IMR-90 (cell line): ENCODE data around the gene NOP16. TPM values are rescaled to one million over a fixed set of nuclear protein-coding genes. Genes with fewer than 3 reads are reported as not detected.

Experiments
- ATAC-seq: fragments of 200-7000 bp; cut with Tn5 transposase; 2 replicates; pipeline ENCODE4 v1.9.1; 2020; ENCODE audit warnings: low read depth, mild to moderate bottlenecking, moderate library complexity
- BruUV-seq: library from RNA; stranded (reverse); fragments of 400-500 nt; replicated peaks from 2 replicates; lab custom pipeline; 2021; lab: Mats Ljungman, UMichigan
- CTCF ChIA-PET: fragments of 300-600 bp; formaldehyde crosslinking; extraction: SDS; loops from one replicate; lab custom pipeline; 2021; ENCODE audit warnings: antibody characterized with exemption; lab: Yijun Ruan, JAX
- POLR2A ChIA-PET: fragments of 300-600 bp; sonication (Branson Sonifier 250); formaldehyde crosslinking; loops from one replicate; lab custom pipeline; 2022; ENCODE audit warnings: antibody characterized with exemption; ENCODE audit not compliant: unreplicated experiment; lab: Charles Lee
- DNase-seq: peaks from one replicate; pipeline ENCODE4 v3.0.0; 2013
- H2AFZ ChIP-seq: replicated peaks from 2 replicates; pipeline ENCODE3; 2013; ENCODE audit warnings: low read length, mild to moderate bottlenecking; ENCODE audit not compliant: poor library complexity
- H2AK5ac ChIP-seq: 2 replicates; pipeline ENCODE4 v1.6.1; 2013; ENCODE audit warnings: low read depth, low read length, inconsistent platforms
- H2AK9ac ChIP-seq: replicated peaks from 2 replicates; pipeline ENCODE3; 2013; ENCODE audit warnings: mild to moderate bottlenecking, low read depth, low read length, moderate library complexity; ENCODE audit not compliant: poor library complexity
- H2BK120ac ChIP-seq: 2 replicates; pipeline ENCODE4 v1.6.1; 2013; ENCODE audit warnings: low read depth, low read length, inconsistent platforms
- H2BK15ac ChIP-seq: 3 replicates; pipeline ENCODE4 v1.6.1; 2013; ENCODE audit warnings: low read depth, low read length, inconsistent platforms
- H2BK20ac ChIP-seq: 2 replicates; pipeline ENCODE4 v1.6.1; 2013; ENCODE audit warnings: low read depth, mild to moderate bottlenecking, inconsistent platforms, low read length, moderate library complexity
- H2BK5ac ChIP-seq: 2 replicates; pipeline ENCODE4 v1.6.1; 2013; ENCODE audit warnings: mild to moderate bottlenecking, low read depth, low read length, inconsistent platforms; ENCODE audit not compliant: poor library complexity, severe bottlenecking
- H3K14ac ChIP-seq: replicated peaks from 2 replicates; pipeline ENCODE4 v1.6.1; 2013; ENCODE audit warnings: low read depth, low read length, inconsistent platforms
- H3K18ac ChIP-seq: 2 replicates; pipeline ENCODE4 v1.6.1; 2013; ENCODE audit warnings: low read depth, low read length, control low read depth
- H3K23ac ChIP-seq: 2 replicates; pipeline ENCODE4 v1.6.1; 2013; ENCODE audit warnings: low read depth, low read length, inconsistent platforms
- H3K27ac ChIP-seq: 2 replicates; pipeline ENCODE4 v1.5.1; 2013; ENCODE audit warnings: mild to moderate bottlenecking, control low read depth, low read length; ENCODE audit not compliant: insufficient read depth
- H3K27me3 ChIP-seq: 2 replicates; pipeline ENCODE4 v1.6.1; 2013; ENCODE audit warnings: low read length; ENCODE audit not compliant: control insufficient read depth, insufficient read depth
- H3K36me3 ChIP-seq: 2 replicates; pipeline ENCODE4 v1.6.1; 2013; ENCODE audit warnings: low read length, mixed read lengths; ENCODE audit not compliant: control insufficient read depth, insufficient read depth
- H3K4ac ChIP-seq: 2 replicates; pipeline ENCODE4 v1.6.1; 2013; ENCODE audit warnings: low read depth, low read length, inconsistent platforms
- H3K4me1 ChIP-seq: 2 replicates; pipeline ENCODE4 v1.6.1; 2013; ENCODE audit warnings: low read length, mixed read lengths; ENCODE audit not compliant: control insufficient read depth, insufficient read depth
- H3K4me2 ChIP-seq: 2 replicates; pipeline ENCODE4 v1.6.1; 2013; ENCODE audit warnings: low read depth, mild to moderate bottlenecking, control low read depth, low read length, moderate library complexity
- H3K4me3 ChIP-seq: 2 replicates; pipeline ENCODE4 v1.5.1; 2013; ENCODE audit warnings: low read depth, mild to moderate bottlenecking, control low read depth, low read length, moderate library complexity; ENCODE audit not compliant: insufficient read depth
- H3K56ac ChIP-seq: 2 replicates; pipeline ENCODE4 v1.6.1; 2013; ENCODE audit warnings: low read length, inconsistent platforms; ENCODE audit not compliant: insufficient read depth; ENCODE audit errors: extremely low read depth
- H3K79me1 ChIP-seq, 2 experiments: 2 replicates each; pipeline ENCODE4 v1.6.1; 2013; ENCODE audit warnings: low read length in 2 of 2, inconsistent platforms in 1 of 2, low read depth in 1 of 2
- H3K9ac ChIP-seq: 2 replicates; pipeline ENCODE4 v1.6.1; 2013; ENCODE audit warnings: low read depth, low read length, control low read depth
- H3K9me1 ChIP-seq: 2 replicates; pipeline ENCODE4 v1.6.1; 2013; ENCODE audit warnings: low read length, inconsistent platforms; ENCODE audit not compliant: insufficient read depth
- H3K9me3 ChIP-seq: 2 replicates; pipeline ENCODE4 v1.6.1; 2013; ENCODE audit warnings: low read length; ENCODE audit not compliant: control insufficient read depth, insufficient read depth
- H4K20me1 ChIP-seq: 2 replicates; pipeline ENCODE4 v1.6.1; 2013; ENCODE audit warnings: low read length, inconsistent platforms; ENCODE audit not compliant: insufficient read depth
- H4K5ac ChIP-seq: 2 replicates; pipeline ENCODE4 v1.6.1; 2013; ENCODE audit warnings: mild to moderate bottlenecking, low read depth, low read length, control low read depth
- H4K8ac ChIP-seq, 2 experiments: 2 replicates each; pipeline ENCODE4 v1.6.1; 2013; ENCODE audit warnings: low read depth in 2 of 2, low read length in 2 of 2, control low read depth in 1 of 2, inconsistent platforms in 1 of 2
- H4K91ac ChIP-seq: 2 replicates; pipeline ENCODE4 v1.6.1; 2013; ENCODE audit warnings: low read depth, low read length, inconsistent platforms; ENCODE audit not compliant: insufficient read depth
- RCOR1 ChIP-seq: IDR thresholded peaks from 2 replicates; pipeline ENCODE4 v1.6.1; 2012; ENCODE audit warnings: mild to moderate bottlenecking, low read length, improper control_type of control experiment; ENCODE audit not compliant: insufficient replicate concordance
- RFX5 ChIP-seq: IDR thresholded peaks from 2 replicates; pipeline ENCODE4 v1.8.0; 2012; ENCODE audit warnings: low read depth, mild to moderate bottlenecking, low read length, moderate library complexity
- WGBS, 2 experiments: methylation state at CpG; one replicate each; pipeline versions ENCODE4 v1.1.5 to v1.1.7; 2013; ENCODE audit warnings: missing lambda C conversion rate in 2 of 2; ENCODE audit not compliant: insufficient read length in 1 of 2; ENCODE audit errors: extremely low coverage in 2 of 2; 5-methylcytosine and 5-hydroxymethylcytosine counted together
- dilution Hi-C: fragments of 300-500 bp; cut with HindIII; formaldehyde crosslinking; loops from one replicate; pipeline ENCODE4 v1.14.3; 2018; ENCODE audit warnings: low sequenced_read_pairs; ENCODE audit not compliant: unreplicated experiment
- in situ Hi-C: fragments of 300-500 bp; cut with MboI; formaldehyde crosslinking; loops from 3 replicates; pipeline ENCODE4 v1.14.3; 2019; ENCODE audit warnings: low sequenced_read_pairs, inconsistent platforms, mixed read lengths
- intact Hi-C: fragments of 100-400 bp; cut with micrococcal nuclease; formaldehyde crosslinking; loops from 2 replicates; pipeline ENCODE4 v1.10.0; 2022
- polyA plus RNA-seq, 3 experiments: library from polyadenylated mRNA; depleted of rRNA; stranded (reverse); fragments of >200 nt; gene quantifications; 2 replicates each; pipeline ENCODE4 v1.2.3, GENCODE V29; 2012; ENCODE audit warnings: low replicate concordance in 1 of 3
- total RNA-seq: library from RNA; depleted of rRNA; stranded (reverse); fragments of >200 nt; gene quantifications from 2 replicates; pipeline ENCODE4 v1.2.3, GENCODE V29; 2012

NOP16 gene
- total and polyA plus RNA-seq, 2 of the 4 experiments (the other 2 are of a cell fraction): 28.0 to 60.4 TPM

GRCh38 chr5:176420972-176421544 is 32.7 kb upstream of the NOP16 start:
- no peak overlapping the region for H3K18ac ChIP-seq
- H3K14ac ChIP-seq: no peak overlapping the region
- no peak overlapping the region for H2BK5ac ChIP-seq
- no CpG with 5 or more reads among the region's 2 CpGs for WGBS, 2 experiments
- H3K56ac ChIP-seq: no peak overlapping the region
- intact Hi-C loops (no loop called here), in situ Hi-C loops (no loop called here), dilution Hi-C loops (no loop called here)
- TF ChIP-seq RCOR1: no peak
- TF ChIP-seq RFX5: no peak
- H2BK15ac ChIP-seq: no peak overlapping the region
- no peak overlapping the region; the same call in 1 of the 2 replicates for H4K5ac ChIP-seq
- no peak for DNase-seq
- peaks cover 5% of the 10 kb centered on the region; the same call in 1 of the 2 replicates for H3K4me1 ChIP-seq
- H3K27ac ChIP-seq: no peak overlapping the region
- H3K9me3 ChIP-seq: peaks cover 2% of the 10 kb centered on the region; the same call in 1 of the 2 replicates
- ChIA-PET CTCF (interaction anchor here (0.5 kb wide), 1 partner anchor 232 kb away, joined by 3 read pairs; no protein-coding TSS in a partner anchor), POLR2A (no interaction called here)
- BruUV-seq: no TSS peak
- no peak overlapping the region for H2BK120ac ChIP-seq
- ATAC-seq: no peak
- no peak overlapping the region for H3K4ac ChIP-seq
- H3K4me3 ChIP-seq: no peak overlapping the region
- H3K36me3 ChIP-seq: no peaks in the 10 kb centered on the region
- no peak overlapping the region for H4K8ac ChIP-seq
- 0 out of 4 replicates have a peak, but pooled peaks cover 0 to 1% of the 10 kb centered on the region in 2 experiments for H3K79me1 ChIP-seq
- no peak overlapping the region for H2AK5ac ChIP-seq
- H3K23ac ChIP-seq: no peak overlapping the region
- no peak overlapping the region for H3K9ac ChIP-seq
- H2AFZ ChIP-seq: no peak overlapping the region
- no peak overlapping the region for H3K4me2 ChIP-seq
- no peaks in the 10 kb centered on the region for H3K9me1 ChIP-seq
- no peak overlapping the region for H4K91ac ChIP-seq
- H3K27me3 ChIP-seq: peaks cover 3% of the 10 kb centered on the region; the same call in 1 of the 2 replicates
- H2AK9ac ChIP-seq: no peak overlapping the region
- no peak overlapping the region for H2BK20ac ChIP-seq
- H4K20me1 ChIP-seq: no peaks in the 10 kb centered on the region
